Right lobe of liver (tissue), 4 donors: Measurements from ENCODE around the gene CLRN2.

Experiments used
- POLR2A ChIP-seq: fragments of 450-650 bp; IDR thresholded peaks from one replicate; pipeline ENCODE4 v1.6.1; 2017; ENCODE audit warnings: antibody characterized with exemption, mild to moderate bottlenecking
- TF ChIP-seq, protein P1 (sequence below), 4 donors: fragments of 200-600 bp in 3 of 4; fragments of 450-650 bp in 1 of 4; IDR thresholded peaks; one replicate each; pipeline versions ENCODE4 v1.5.1 to v1.8.0; 2016 to 2022; ENCODE audit warnings: antibody characterized with exemption in 4 of 4, mild to moderate bottlenecking in 2 of 4
- donor health status: DM: no; HTN: no; CAD: no.
- donor health status: DM: no; HTN: no; CAD: no.
- donor health status: DM: no; HTN: yes; CAD: no.

DNA sequence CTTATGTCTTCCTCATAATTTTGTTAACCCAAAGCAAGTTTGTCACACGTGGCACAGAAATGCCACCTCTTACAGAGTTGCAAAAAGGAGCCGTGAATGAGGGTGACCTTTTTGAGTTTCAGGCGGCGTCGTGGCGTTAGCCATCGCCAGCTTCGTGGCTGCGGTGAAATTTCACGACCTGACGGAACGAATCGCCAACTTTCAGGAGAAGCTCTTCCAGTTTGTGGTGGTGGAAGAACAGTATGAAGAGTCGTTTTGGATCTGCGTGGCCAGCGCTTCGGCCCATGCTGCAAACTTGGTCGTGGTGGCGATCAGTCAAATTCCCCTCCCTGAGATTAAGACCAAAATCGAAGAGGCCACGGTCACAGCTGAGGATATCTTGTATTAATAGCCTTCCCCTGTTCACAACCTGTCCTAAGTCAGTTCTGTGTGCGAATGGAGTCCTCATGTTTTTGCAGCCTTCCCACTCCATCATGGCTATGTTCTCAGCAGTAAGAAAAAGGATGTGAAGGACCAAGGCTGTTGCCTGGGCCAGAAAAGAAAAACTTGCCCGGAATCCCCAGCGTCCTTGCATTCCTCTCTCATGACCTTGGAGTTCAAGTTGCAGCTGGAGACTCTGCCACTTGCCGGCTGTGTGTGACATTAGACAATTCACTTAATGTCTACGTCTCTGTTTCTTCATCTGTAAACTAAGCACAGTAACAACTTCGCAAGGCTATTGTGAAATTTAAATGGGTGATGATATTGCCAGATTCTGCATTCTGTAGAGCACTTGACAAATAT is 11.9 kb downstream of the CLRN2 start:
- no peak for TF ChIP-seq POLR2A
- TF ChIP-seq, protein P1, sequence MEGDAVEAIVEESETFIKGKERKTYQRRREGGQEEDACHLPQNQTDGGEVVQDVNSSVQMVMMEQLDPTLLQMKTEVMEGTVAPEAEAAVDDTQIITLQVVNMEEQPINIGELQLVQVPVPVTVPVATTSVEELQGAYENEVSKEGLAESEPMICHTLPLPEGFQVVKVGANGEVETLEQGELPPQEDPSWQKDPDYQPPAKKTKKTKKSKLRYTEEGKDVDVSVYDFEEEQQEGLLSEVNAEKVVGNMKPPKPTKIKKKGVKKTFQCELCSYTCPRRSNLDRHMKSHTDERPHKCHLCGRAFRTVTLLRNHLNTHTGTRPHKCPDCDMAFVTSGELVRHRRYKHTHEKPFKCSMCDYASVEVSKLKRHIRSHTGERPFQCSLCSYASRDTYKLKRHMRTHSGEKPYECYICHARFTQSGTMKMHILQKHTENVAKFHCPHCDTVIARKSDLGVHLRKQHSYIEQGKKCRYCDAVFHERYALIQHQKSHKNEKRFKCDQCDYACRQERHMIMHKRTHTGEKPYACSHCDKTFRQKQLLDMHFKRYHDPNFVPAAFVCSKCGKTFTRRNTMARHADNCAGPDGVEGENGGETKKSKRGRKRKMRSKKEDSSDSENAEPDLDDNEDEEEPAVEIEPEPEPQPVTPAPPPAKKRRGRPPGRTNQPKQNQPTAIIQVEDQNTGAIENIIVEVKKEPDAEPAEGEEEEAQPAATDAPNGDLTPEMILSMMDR (IDR thresholded peaks at IDR 0.05) = no peak
